Activated naive CD4-positive, alpha-beta T cell treated with anti-CD3 and anti-CD28 coated beads, Interleukin-2, amount 50 U/mL, for 72 hours (primary cell): ENCODE measurements around the gene PLEK. TPM values are rescaled to one million over a fixed set of nuclear protein-coding genes. Genes with fewer than 3 reads are reported as not detected.
A peak's percentile ranks its signal among the peaks of the same experiment; 100 is the strongest.
"Not testable (repeated sequence)": the region's sequence is repeated elsewhere in the genome, so short reads cannot be mapped to it uniquely, and the experiment has no call there.

Experiments
- ATAC-seq, 2 donors: fragments of 150-1000 bp; cut with Tn5 transposase; 2 replicates each; pipeline ENCODE4 v1.10.0; 2021; ENCODE audit warnings: mild to moderate bottlenecking in 2 of 2, moderate library complexity in 2 of 2
- DNase-seq, 2 donors: peaks; one replicate each; pipeline ENCODE4 v3.0.0; 2021 to 2022; ENCODE audit warnings: low spot score in 2 of 2
- H3K27ac Mint-ChIP-seq, 2 donors: one replicate each; pipeline ENCODE4 v1.8.0; 2022; ENCODE audit warnings: mild to moderate bottlenecking in 2 of 2, mixed read lengths in 2 of 2
- H3K36me3 Mint-ChIP-seq, 2 donors: one replicate each; pipeline ENCODE4 v1.8.0; 2022; ENCODE audit warnings: mixed read lengths in 2 of 2
- H3K9me3 Mint-ChIP-seq, 2 donors: one replicate each; pipeline ENCODE4 v1.8.0; 2022; ENCODE audit warnings: mixed read lengths in 2 of 2
- total RNA-seq, 2 donors: library from RNA; stranded (reverse); gene quantifications; one replicate each; pipeline ENCODE4 v1.2.3, GENCODE V29; 2022

The PLEK gene
- total RNA-seq, 2 donors from 2014 or later, result 0.88 to 1.4 TPM

- Mint-ChIP-seq H3K36me3 (no peaks in the 10 kb centered on the region), H3K9me3 (no peaks in the 10 kb centered on the region), H3K27ac (no peak overlapping the region)
- ATAC-seq (no peak), DNase-seq (no peak)
Measured at GRCh38 chr2:68438455-68439303, 73.6 kb downstream of the PLEK start.

DNA sequence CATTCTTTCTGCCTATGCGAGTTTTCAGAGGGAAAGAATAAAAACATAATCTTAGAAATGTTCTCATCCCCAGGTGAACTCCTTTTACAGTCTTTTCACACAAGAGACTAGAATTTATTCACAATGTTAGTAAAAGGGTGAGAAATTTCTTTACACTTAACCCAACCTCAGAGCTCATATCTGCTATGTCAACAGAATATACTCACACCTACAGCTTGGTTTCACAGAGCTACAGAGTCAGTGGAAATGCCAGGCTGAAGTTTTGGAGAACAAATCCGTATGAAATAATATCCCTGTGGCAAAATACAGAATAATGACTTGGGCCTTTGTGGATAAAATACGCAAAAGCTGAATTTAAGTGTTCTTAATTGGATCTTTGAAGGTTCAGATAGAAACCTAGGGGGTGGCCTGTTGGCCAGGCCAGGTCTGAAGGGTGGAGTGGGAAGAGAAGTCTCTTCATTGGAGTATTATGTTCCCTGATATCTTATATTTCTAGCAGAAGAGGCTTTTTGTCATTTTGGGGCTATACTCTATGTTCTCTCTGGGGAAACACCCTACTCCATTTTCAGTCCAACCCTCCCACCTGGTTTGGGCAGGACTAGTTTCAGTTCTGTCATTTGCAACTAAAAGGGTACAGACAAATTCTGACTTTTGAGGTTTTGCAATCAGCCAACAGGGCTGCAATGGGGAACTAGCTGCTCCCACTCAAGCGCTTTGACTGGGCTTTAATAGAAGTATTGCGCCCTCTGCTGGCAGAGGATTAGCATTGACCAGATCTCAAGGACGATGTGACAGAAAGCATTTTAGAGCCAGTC, 76.3 kb downstream of the PLEK start:
- Mint-ChIP-seq H3K27ac (no peak overlapping the region), H3K36me3 (no peaks in the 10 kb centered on the region), H3K9me3 (no peaks in the 10 kb centered on the region)
- ATAC-seq (peak; percentile 98 to 100), DNase-seq (peak; percentile 72 to 86)

DNA sequence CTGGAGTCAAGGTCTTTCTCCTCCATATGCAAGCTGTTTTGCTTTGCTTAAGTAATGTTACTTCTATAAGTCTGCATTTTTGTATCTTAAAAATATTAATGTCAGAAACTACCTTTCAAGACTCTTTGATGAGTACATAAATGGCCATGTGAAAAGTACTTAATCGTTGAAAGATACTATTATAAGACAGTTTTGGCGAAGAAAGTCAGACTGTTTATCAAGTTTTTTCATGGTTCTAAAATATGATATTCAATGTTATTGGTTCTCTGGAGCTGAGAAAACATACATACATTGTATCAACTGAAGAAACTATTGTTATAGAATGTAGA, 76.9 kb downstream of the PLEK start:
- Mint-ChIP-seq H3K36me3 (no peaks in the 10 kb centered on the region), H3K27ac (no peak overlapping the region), H3K9me3 (no peaks in the 10 kb centered on the region)
- DNase-seq (no peak), ATAC-seq (no peak)

DNA sequence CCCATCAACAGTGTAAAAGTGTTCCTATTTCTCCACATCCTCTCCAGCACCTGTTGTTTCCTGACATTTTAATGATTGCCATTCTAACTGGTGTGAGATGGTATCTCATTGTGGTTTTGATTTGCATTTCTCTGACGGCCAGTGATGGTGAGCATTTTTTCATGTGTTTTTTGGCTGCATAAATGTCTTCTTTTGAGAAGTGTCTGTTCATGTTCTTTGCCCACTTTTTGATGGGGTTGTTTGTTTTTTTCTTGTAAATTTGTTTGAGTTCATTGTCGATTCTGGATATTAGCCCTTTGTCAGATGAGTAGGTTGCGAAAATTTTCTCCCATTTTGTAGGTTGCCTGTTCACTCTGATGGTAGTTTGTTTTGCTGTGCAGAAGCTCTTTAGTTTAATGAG, 81.3 kb downstream of the PLEK start:
- not testable (repeated sequence) for ATAC-seq, H3K9me3 Mint-ChIP-seq, H3K27ac Mint-ChIP-seq

More for the DNA sequence above, 81.3 kb downstream of the PLEK start:
- DNase-seq, H3K36me3 Mint-ChIP-seq: not testable (repeated sequence)

Other genes with a start within 250 kb of the PLEK start
- 10 to 100 TPM; 15.7 to 17.9 TPM for gene PNO1, start 207.4 kb upstream of the PLEK start, total RNA-seq
- gene PPP3R1, start 112.8 kb upstream of the PLEK start, total RNA-seq, result 10 to 100 TPM; 61.5 to 69.1 TPM
- gene CNRIP1, start 45.3 kb upstream of the PLEK start, total RNA-seq, result not detected
- gene FBXO48, start 102.0 kb downstream of the PLEK start, total RNA-seq, result 1 to 10 TPM; 1.9 to 2.1 TPM
- gene APLF, start 102.3 kb downstream of the PLEK start, total RNA-seq, result 1 to 10 TPM; 2.1 to 2.6 TPM